Measurements from ENCODE around the gene CES4A.

GRCh38 chr16:66940236-66940635 lies 48.2 kb upstream of the CES4A start:
- TF ChIP-seq CTCF (IDR thresholded peaks at IDR 0.05) (no peak), POLR2A (IDR thresholded peaks at IDR 0.05) (no peak)
